Heart right ventricle (tissue), 16 donors: Measurements from ENCODE around the gene PIBF1. TPM values are rescaled to one million over a fixed set of nuclear protein-coding genes. Genes with fewer than 3 reads are reported as not detected.

ENCODE experiments used
- ATAC-seq, 8 donors: fragments of 200-7000 bp; cut with Tn5 transposase; one replicate each; pipeline ENCODE4 v1.9.1; 2020; ENCODE audit warnings: mild to moderate bottlenecking in 8 of 8, moderate library complexity in 8 of 8, moderate number of reproducible peaks in 1 of 8
- DNase-seq, 2 donors: peaks; one replicate each; pipeline ENCODE4 v3.0.0-alpha.2; 2020
- H3K27ac ChIP-seq, 10 donors: fragments of 200-600 bp; sonication (generic) in 2 of 10; one replicate each; pipeline versions ENCODE4 v1.5.0 to v1.8.0; 2020 to 2022; ENCODE audit warnings: mild to moderate bottlenecking in 3 of 10
- H3K27me3 ChIP-seq, 7 donors: fragments of 200-600 bp; one replicate each; pipeline ENCODE4 v1.8.0; 2021 to 2022; ENCODE audit warnings: mild to moderate bottlenecking in 2 of 7
- H3K36me3 ChIP-seq, 9 donors: fragments of 200-600 bp; sonication (generic) in 1 of 9; one replicate each; pipeline versions ENCODE4 v1.5.0 to v1.8.0; 2020 to 2022; ENCODE audit warnings: mild to moderate bottlenecking in 2 of 9
- H3K4me1 ChIP-seq, 9 donors: fragments of 200-600 bp; sonication (generic) in 1 of 9; one replicate each; pipeline versions ENCODE4 v1.5.0 to v1.8.0; 2020 to 2022; ENCODE audit warnings: mild to moderate bottlenecking in 4 of 9
- H3K4me3 ChIP-seq, 10 donors: fragments of 200-600 bp; sonication (generic) in 2 of 10; one replicate each; pipeline versions ENCODE4 v1.5.0 to v1.8.0; 2020 to 2022; ENCODE audit warnings: mild to moderate bottlenecking in 7 of 10, moderate library complexity in 2 of 10
- H3K9me3 ChIP-seq, 11 donors: fragments of 200-600 bp in 10 of 11; sonication (generic) in 2 of 11; one replicate each; pipeline versions ENCODE4 v1.5.0 to v1.8.0; 2013 to 2022; ENCODE audit warnings: mild to moderate bottlenecking in 2 of 11, control low read depth in 1 of 11, moderate library complexity in 1 of 11
- CTCF ChIP-seq, 9 donors: fragments of 200-600 bp; sonication (generic) in 2 of 9; IDR thresholded peaks; one replicate each; pipeline versions ENCODE4 v1.5.0 to v1.8.0; 2021 to 2022; ENCODE audit warnings: antibody characterized with exemption in 9 of 9, mild to moderate bottlenecking in 5 of 9, moderate library complexity in 1 of 9
- WGBS, 2 donors: extraction: QIAGEN DNeasy Blood & Tissue Kit; methylation state at CpG; one replicate each; pipeline ENCODE4 v1.1.7; 2013; ENCODE audit warnings: inconsistent platforms in 1 of 2; 5-methylcytosine and 5-hydroxymethylcytosine counted together
- intact Hi-C, 10 donors: fragments of 100-400 bp; cut with DNase I; formaldehyde crosslinking; loops; one replicate each; pipeline versions ENCODE4 v1.11.1 to v1.14.2; 2022
- polyA plus RNA-seq, 2 donors: library from polyadenylated mRNA; stranded (reverse); fragments of 200-250 nt; gene quantifications; one replicate each; pipeline ENCODE4 v1.2.3, GENCODE V29; 2013
- total RNA-seq, 10 donors: library from RNA; stranded (reverse); fragmentation: NEBNext Ultra II Directional in 3 of 10; extraction: Animal tissue kit (Norgen Biotek cat#: 25700) in 3 of 10; gene quantifications; one replicate each; pipeline versions ENCODE4 v1.2.1 to v1.2.4, GENCODE V29; 2021 to 2023
- donor health status: Arrhythmogenic right ventricular cardiomyopathy.
- donor health status: ischemic (EF 13 %, LVEDD 7.1; RV severe dilation, severe dysfunction).
- donor health status: healthy with polysubstance abuse.
- donor health status: DM: no; HTN: yes; CAD: no.
- donor health status: DM: no; HTN: no; CAD: no.
- donor health status: ischemic (EF 25% LVEDD 6.9; RV normal size, moderate dysfunction).
- donor health status: ischemic (EF 25% LVEDD 5.7; RV mildly dilated, moderate dysfunction).
- donor health status: healthy.
- donor health status: DM: yes; HTN: yes; CAD: no.
- donor health status: Ischemic cardiomyopathy.
- donor health status: ischemic (EF 35%, LVEDD 5.7; RV mildly dilated, moderate dysfunction).
- donor health status: nonischemic (EF 11% LVEDD 7.7; RV severe dilation, severe dysfunction).
- donor health status: DM: yes; HTN: yes; CAD: no.
- donor health status: PGD.
- donor health status: ischemic (EF 29% LVEDD 5.4; RV normal size, mild dysfunction).
- donor health status: nonischemic (EF 23%, LVEDD 6.1; RV moderate dilation, normal function).

PIBF1 gene
- total and polyA plus RNA-seq, 12 donors = 7.5 to 20.9 (median 16.7) TPM

- Histone ChIP-seq H3K36me3 (peaks cover 0 to 30% (median 4%) of the 10 kb centered on the region in 9 donors), H3K4me1 (no peaks in the 10 kb centered on the region), H3K9me3 (peaks cover 0 to 5% (median 0%) of the 10 kb centered on the region in 11 donors), H3K27ac (no peak overlapping the region), H3K4me3 (no peak overlapping the region), H3K27me3 (no peaks in the 10 kb centered on the region)
- DNase-seq = no peak
- ATAC-seq = no peak
- intact Hi-C loops = no loop called here
- no peak for TF ChIP-seq CTCF (IDR thresholded peaks at IDR 0.05)
- 98% methylated on average over 6 of the region's 6 CpGs for WGBS, 2 donors
These were observed 171.5 kb downstream of the PIBF1 start for GRCh38 chr13:72953391-72953965.

- TF ChIP-seq CTCF (IDR thresholded peaks at IDR 0.05) = no peak
- H3K4me1 ChIP-seq = no peaks in the 10 kb centered on the region
- intact Hi-C loops = no loop called here
- 89 to 92% methylated on average over 1 of the region's 1 CpG for WGBS, 2 donors
- peaks cover 0 to 5% (median 0%) of the 10 kb centered on the region in 11 donors for H3K9me3 ChIP-seq
- H3K4me3 ChIP-seq = no peak overlapping the region
- ATAC-seq = no peak
- H3K27me3 ChIP-seq = no peaks in the 10 kb centered on the region
- peaks cover 0 to 22% (median 0%) of the 10 kb centered on the region in 9 donors for H3K36me3 ChIP-seq
- no peak for DNase-seq
- no peak overlapping the region for H3K27ac ChIP-seq
These were observed 177.7 kb downstream of the PIBF1 start for GRCh38 chr13:72959643-72960042.

- Histone ChIP-seq H3K36me3 (peaks cover 0 to 26% (median 0%) of the 10 kb centered on the region in 9 donors), H3K9me3 (peaks cover 0 to 5% (median 0%) of the 10 kb centered on the region in 11 donors), H3K4me1 (no peaks in the 10 kb centered on the region), H3K27ac (no peak overlapping the region), H3K27me3 (no peaks in the 10 kb centered on the region), H3K4me3 (no peak overlapping the region)
- ATAC-seq = no peak
- WGBS, 2 donors = 98 to 99% methylated on average over 4 of the region's 4 CpGs
- intact Hi-C loops = no loop called here
- no peak for TF ChIP-seq CTCF (IDR thresholded peaks at IDR 0.05)
- no peak for DNase-seq
These were observed 178.2 kb downstream of the PIBF1 start for GRCh38 chr13:72960114-72960513.

GRCh38 chr13:72960541-72960940, 178.6 kb downstream of the PIBF1 start:
- no peak overlapping the region for H3K27ac ChIP-seq
- peaks cover 0 to 5% (median 0%) of the 10 kb centered on the region in 11 donors for H3K9me3 ChIP-seq
- no peak for ATAC-seq
- TF ChIP-seq CTCF (IDR thresholded peaks at IDR 0.05) = no peak
- no peaks in the 10 kb centered on the region for H3K4me1 ChIP-seq
- H3K27me3 ChIP-seq = no peaks in the 10 kb centered on the region
- intact Hi-C loops = no loop called here
- DNase-seq = no peak
- no peak overlapping the region for H3K4me3 ChIP-seq
- peaks cover 0 to 30% (median 0%) of the 10 kb centered on the region in 9 donors for H3K36me3 ChIP-seq
